HG03442 (cell line): ENCODE results near the gene NDUFS8.

Experiments
- ATAC-seq: cut with Tn5 transposase; IDR thresholded peaks from one replicate; pipeline ENCODE4 v1.9.1; 2021; ENCODE audit warnings: mild to moderate bottlenecking, moderate library complexity; ENCODE audit not compliant: unreplicated experiment

The NDUFS8 gene

DNA sequence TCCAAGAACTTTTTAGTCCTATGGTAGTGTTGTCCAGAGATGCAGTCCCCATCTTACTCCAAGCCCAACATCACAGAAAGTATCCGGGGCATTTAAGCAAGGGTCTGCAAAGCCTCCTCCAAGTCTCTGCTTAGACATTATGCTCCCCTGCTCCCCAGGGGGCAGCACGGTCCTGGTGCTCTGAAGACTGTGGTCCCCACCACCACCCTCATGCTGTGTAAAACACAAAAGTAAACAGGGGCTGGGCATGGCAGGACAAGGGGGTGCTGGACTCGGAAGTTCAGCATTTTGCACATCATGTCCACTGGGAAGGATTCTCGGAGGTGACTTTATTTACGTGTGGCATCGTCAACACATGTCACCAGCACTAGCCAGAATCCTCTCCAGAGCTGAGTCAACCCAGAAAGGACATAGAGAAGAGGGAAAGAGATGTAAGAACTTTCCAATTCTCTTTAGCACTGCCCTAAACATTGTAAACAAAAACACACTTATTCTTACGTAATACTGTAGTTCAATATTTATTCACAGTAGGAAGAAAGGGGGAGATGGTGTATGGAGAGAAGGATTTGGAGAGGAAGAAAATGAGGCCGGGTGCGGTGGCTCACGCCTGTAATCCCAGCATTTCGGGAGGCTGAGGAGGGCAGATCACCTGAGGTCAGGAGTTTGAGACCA is 46.0 kb downstream of the NDUFS8 start:
- ATAC-seq, result no peak

- no peak for ATAC-seq
Measured at GRCh38 chr11:68077617-68078582, 47.4 kb downstream of the NDUFS8 start.

GRCh38 chr11:68080860-68081259 is 50.4 kb downstream of the NDUFS8 start:
- ATAC-seq, result no peak

- ATAC-seq, result no peak
Measured at GRCh38 chr11:68081691-68082090, 51.2 kb downstream of the NDUFS8 start.

DNA sequence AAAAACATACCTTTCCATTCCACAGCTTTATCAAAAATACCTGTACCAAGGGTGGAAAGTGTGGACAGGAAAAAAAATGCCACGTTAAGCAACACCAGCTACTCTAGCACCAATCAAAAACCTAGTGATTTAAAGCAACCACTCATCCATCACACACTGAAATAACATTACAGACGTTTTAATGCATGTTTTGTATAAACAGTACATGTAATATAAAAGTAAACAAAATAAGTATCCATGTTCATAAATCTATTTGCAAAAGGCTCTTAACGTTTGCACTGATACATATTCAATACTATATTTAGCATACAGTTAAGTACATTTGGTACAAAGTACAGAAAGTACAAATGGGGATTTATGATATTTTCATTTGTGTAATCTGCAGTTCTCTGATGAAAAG is 52.0 kb downstream of the NDUFS8 start:
- ATAC-seq, result no peak

- ATAC-seq, result no peak
Measured at GRCh38 chr11:68083517-68083916, 53.0 kb downstream of the NDUFS8 start.
